Uterus (tissue), 2 donors: ENCODE data around the gene CLP1.

Experiments used
- POLR2A ChIP-seq, 2 donors: fragments of 450-650 bp; IDR thresholded peaks; one replicate each; pipeline ENCODE4 v1.6.1; 2016; ENCODE audit warnings: antibody characterized with exemption in 2 of 2, mild to moderate bottlenecking in 1 of 2, moderate library complexity in 1 of 2
- TF ChIP-seq, protein P1 (sequence below), 4 experiments: fragments of 200-600 bp in 2 of 4; fragments of 450-650 bp in 2 of 4; sonication (generic) in 2 of 4; IDR thresholded peaks; one replicate each; pipeline ENCODE4 v1.5.1; 2016 to 2019; ENCODE audit warnings: antibody characterized with exemption in 4 of 4, mild to moderate bottlenecking in 2 of 4, moderate library complexity in 1 of 4

DNA sequence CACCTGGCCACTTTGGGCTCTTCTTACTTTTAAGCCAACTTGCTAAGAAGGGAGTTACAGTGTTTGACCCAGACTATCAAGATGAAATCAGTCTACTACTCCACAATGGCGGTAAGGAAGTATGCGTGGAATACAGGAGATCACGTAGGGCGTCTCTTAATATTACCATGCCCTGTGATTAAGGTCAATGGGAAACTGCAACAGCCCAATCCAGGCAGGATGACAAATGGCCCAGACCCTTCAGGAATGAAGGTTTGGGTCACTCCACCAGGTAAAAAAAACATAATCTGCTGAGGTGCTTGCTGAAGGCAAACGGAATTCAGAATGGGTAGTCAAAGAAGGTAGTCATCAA, 6.8 kb upstream of the CLP1 start:
- TF ChIP-seq, protein P1, sequence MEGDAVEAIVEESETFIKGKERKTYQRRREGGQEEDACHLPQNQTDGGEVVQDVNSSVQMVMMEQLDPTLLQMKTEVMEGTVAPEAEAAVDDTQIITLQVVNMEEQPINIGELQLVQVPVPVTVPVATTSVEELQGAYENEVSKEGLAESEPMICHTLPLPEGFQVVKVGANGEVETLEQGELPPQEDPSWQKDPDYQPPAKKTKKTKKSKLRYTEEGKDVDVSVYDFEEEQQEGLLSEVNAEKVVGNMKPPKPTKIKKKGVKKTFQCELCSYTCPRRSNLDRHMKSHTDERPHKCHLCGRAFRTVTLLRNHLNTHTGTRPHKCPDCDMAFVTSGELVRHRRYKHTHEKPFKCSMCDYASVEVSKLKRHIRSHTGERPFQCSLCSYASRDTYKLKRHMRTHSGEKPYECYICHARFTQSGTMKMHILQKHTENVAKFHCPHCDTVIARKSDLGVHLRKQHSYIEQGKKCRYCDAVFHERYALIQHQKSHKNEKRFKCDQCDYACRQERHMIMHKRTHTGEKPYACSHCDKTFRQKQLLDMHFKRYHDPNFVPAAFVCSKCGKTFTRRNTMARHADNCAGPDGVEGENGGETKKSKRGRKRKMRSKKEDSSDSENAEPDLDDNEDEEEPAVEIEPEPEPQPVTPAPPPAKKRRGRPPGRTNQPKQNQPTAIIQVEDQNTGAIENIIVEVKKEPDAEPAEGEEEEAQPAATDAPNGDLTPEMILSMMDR (IDR thresholded peaks at IDR 0.05), result no peak
- TF ChIP-seq POLR2A (IDR thresholded peaks at IDR 0.05), result no peak
